GM08714 (cell line): ENCODE results near the gene ZNF584.
"Not testable (repeated sequence)": the region's sequence is repeated elsewhere in the genome, so short reads cannot be mapped to it uniquely, and the experiment has no call there.

Experiments used
- H3K4me3 ChIP-seq: fragments of 200-500 bp; sonication (Bioruptor generic); 2 replicates; pipeline ENCODE4 v1.5.1; 2014; ENCODE audit warnings: mild to moderate bottlenecking, low read length, inconsistent platforms
- ZNF274 ChIP-seq: IDR thresholded peaks from 2 replicates; pipeline ENCODE4 v1.6.1; 2012; ENCODE audit warnings: mild to moderate bottlenecking, low read depth, low read length

ZNF584 gene

GRCh38 chr19:58408152-58409009 lies at the start of gene ZNF584:
Gene ZNF584 (plus strand): TSS chr19:58408649. CDS start chr19:58409148, 499 bp downstream.
- H3K4me3 ChIP-seq, result peak within 1 kb of the TSS; percentile 80

GRCh38 chr19:58361900-58362271 lies 46.6 kb upstream of the ZNF584 start:
- TF ChIP-seq ZNF274, result no peak
- H3K4me3 ChIP-seq, result peak overlapping the region; percentile 63

More at GRCh38 chr19:58408152-58409009, at the start of gene ZNF584:
- no peak for TF ChIP-seq ZNF274

- peak within 1 kb of the TSS; percentile 63 for H3K4me3 ChIP-seq
- TF ChIP-seq ZNF274, result no peak
These were observed 46.0 kb upstream of the ZNF584 start, which contains the start of gene ZNF497 for GRCh38 chr19:58362272-58362994. Gene ZNF497 (minus strand): TSS chr19:58362751. CDS start chr19:58357635, 5,116 bp downstream.

GRCh38 chr19:58364146-58364545 lies 44.3 kb upstream of the ZNF584 start:
- no peak for TF ChIP-seq ZNF274
- no peak overlapping the region for H3K4me3 ChIP-seq

- H3K4me3 ChIP-seq, result no peak overlapping the region
- TF ChIP-seq ZNF274, result no peak
These were observed 41.6 kb upstream of the ZNF584 start for GRCh38 chr19:58366585-58367430.

- no peak for TF ChIP-seq ZNF274
- H3K4me3 ChIP-seq, result no peak overlapping the region
These were observed 40.6 kb upstream of the ZNF584 start for GRCh38 chr19:58367698-58368454.

GRCh38 chr19:58368561-58369360 lies 39.7 kb upstream of the ZNF584 start:
- no peak for TF ChIP-seq ZNF274
- H3K4me3 ChIP-seq, result no peak overlapping the region

- no peak for TF ChIP-seq ZNF274
These were observed 35.9 kb upstream of the ZNF584 start for GRCh38 chr19:58372311-58373133.

GRCh38 chr19:58374200-58374599 lies 34.2 kb upstream of the ZNF584 start:
- no peak overlapping the region for H3K4me3 ChIP-seq
- no peak for TF ChIP-seq ZNF274

More at GRCh38 chr19:58372311-58373133, 35.9 kb upstream of the ZNF584 start:
- H3K4me3 ChIP-seq, result no peak overlapping the region

- not testable (repeated sequence) for H3K4me3 ChIP-seq
These were observed 31.7 kb upstream of the ZNF584 start for GRCh38 chr19:58376724-58377123.

GRCh38 chr19:58379246-58379645 lies 29.2 kb upstream of the ZNF584 start:
- no peak for TF ChIP-seq ZNF274
- no peak overlapping the region for H3K4me3 ChIP-seq
